ENCODE measurements around the gene MYCBP.
A peak's percentile ranks its signal among the peaks of the same experiment; 100 is the strongest.

The MYCBP gene

DNA sequence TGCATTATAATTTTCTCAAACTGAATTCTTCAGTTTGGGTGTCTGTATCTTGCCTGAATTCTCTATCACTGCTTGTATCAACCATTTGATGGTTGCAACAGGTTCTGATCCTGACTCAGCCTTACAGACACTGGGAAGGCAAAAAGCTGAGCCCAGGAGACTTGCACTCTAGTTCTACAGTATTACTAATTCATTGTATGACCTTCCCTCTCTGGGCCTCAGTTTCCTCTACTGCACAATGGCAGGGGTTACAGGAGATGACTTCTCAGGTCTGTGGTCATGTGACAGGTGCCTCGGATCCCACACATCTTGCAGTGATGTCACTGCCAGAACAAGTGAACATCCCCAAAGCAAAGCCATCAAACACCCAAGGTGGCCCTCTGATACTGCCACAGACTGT, 52.3 kb downstream of the MYCBP start:
- no peak for DNase-seq (ENCODE audit: low read depth in 2 of 2)

DNA sequence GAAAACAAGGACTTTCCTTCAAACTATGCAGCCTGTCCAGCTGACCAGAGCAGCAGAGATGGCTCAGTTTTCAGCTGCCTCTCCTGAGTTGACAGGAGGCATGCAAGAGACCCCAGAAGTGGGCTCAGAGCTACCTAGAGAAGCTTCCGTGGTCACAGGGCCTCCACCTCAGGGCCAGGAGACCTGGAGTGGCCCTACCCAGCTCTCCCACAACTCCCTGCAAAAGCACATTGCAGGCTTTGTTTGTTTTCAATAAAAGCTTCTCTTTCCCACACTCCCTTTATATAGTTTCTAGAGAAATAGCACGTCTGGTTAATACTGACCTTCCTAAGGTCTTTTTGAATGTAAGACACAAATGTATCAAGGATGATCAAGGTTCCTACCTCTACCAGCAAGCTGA, 53.6 kb downstream of the MYCBP start:
- DNase-seq (ENCODE audit: low read depth in 2 of 2): no peak

DNA sequence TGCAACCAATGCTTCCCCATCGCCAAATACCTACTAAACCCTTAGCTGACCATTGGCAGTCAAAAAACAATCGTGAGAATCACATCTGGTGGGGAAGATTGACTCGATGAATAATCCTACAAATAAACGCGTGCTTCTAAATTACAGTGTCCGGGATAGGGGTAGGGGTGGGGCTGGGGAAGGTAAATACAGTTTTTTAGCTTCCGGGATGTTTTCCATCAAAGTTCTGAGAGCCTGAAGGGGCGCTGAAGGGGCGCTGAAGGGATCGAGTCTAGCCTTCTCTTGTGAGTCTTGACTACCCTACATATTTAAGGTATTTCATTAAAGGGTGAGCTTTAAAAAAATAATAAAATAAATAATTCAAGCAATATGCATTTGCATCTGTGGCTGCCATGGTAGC, 54.1 kb downstream of the MYCBP start:
- DNase-seq (ENCODE audit: low read depth in 2 of 2): no peak

DNA sequence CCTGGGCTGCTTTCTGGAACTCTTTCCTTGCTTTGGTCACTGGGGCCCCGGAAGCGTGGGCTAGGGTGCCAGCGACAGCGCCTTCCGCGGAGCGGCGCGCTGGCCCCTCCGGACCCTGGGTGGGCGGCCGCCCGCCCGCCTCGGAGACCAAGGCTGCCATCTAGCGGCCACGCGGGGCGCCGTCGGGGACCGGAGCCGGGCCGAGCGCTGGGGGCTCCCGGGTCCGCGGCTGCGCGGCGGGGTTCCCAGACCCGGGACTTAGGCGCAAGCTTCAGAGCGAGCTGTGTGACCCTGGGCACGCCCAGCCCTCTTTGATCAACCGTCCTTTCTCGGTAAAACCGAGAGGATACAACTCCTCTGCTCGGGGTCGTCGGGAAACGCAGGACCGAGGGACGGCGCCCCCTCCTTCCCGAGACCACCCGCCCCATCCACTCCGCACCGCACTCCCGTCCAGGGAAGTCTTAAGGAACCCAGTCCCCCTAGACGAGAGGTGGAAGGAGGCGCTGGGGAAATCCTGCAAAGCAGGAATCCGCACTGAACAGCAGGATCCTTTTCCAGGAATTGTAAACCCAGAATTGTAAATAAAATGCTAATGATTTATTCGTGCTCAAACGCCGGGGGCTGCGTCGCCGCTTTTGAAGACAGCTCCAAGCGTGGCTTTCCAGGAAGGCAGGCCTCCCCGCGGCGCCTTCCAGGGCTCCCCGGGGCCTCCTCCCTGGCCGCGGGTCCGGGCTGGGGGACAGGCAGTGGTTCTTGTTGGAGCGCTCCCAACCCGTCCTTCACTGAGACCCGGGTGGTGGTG, 54.8 kb downstream of the MYCBP start:
- DNase-seq (ENCODE audit: low read depth in 2 of 2): peak; percentile 28 to 52

DNA sequence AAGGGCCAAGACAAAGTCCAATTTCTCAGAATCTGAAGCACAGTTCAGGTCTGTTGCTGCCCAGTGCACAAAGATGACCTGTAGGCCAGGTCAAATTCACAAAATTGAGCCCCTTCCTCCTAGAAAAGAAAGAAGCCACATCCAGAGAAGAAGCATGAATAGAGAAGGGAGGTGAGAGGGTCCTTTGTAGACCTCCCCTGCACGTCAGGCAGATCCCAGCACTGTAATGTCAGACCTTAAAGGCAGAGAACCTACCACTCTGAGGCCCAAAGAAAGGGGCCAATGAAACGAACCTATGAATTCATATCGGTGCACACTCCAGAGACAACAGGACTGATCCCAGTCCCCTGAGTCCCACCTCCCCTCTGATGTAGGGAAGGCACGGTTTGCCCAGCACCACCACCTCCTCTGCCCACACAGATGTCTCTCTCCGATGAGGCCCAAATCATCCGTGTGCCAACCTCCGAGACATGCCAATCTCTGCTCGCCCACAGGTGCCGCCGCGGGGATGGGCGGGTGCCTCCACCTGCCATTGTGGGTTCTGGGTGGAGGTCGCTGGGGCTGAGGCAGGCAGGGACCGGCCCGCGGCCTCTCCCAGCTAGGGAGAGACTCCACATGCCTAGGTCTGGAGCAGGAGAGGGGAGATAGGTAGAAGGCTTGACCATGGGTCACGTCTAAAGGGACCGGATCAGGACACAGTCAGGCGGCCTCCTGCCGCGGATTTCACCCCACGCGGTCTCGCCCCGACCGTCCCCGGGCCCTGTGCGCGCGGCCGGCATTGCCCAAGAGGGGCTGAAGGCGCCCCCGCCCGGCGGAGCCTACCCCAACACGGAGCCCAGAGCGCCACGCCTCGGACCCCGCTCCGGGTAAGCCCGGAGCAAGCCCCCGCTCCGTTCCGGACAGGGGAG, 55.6 kb downstream of the MYCBP start:
- no peak for DNase-seq (ENCODE audit: low read depth in 2 of 2)

DNA sequence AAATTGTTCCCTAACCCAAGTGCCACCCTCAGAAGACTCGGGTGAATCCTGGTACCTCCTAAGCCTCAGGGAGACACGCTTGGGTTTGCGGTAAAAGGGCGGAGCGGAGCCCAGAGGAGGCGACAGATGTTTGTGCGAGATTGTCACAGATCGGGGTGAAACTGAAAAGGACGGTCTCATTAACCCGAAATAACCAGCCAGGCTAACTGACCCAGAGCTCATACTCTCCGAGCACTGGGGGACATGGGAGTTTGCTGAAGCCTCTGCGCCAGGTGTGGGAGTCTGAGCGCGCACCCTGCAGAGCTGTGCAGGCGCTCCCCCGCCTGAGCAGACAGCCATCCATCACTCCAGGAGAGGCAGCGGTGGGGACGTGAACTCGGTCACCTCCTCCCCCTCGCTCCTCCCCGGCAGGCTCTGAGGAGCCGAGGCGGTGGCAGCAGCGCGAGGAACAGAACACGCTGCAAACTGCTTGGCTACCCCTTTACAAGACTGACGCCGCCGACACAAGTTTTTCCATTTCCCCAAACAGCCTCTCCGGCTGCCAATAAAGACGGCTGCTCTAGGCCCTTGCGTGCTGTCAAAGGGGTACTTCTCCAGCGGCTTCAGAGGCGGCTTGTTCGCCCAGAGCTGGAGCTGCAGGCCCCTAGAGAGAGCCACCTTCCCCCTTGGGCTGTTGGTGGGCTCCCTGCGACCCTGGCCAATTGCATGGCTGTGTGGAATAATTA, 57.1 kb downstream of the MYCBP start:
- DNase-seq (ENCODE audit: low read depth in 2 of 2): no peak

DNA sequence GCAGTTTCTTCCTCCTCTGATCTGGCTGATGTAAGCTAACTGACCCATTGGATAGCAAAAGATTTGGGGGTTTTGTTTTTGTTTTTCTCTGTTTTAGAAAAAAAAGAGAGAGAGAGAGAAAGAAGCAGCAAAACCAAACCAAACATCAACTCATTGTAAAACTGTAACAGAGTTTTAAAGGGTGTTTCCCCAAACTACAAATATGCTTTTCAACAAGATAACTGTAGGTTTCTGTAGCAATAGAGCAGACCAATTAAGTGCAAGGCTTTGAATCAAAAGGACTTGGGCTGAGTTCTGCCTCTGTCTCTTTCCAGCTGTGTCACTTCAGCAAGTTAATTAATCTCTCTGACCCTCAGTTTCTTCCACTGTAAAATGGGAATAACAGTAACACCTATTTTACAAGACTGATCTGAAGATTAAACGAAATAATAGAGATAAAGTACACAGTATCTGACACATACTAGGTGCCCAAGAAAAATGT, 58.1 kb downstream of the MYCBP start:
- DNase-seq (ENCODE audit: low read depth in 2 of 2): no peak

DNA sequence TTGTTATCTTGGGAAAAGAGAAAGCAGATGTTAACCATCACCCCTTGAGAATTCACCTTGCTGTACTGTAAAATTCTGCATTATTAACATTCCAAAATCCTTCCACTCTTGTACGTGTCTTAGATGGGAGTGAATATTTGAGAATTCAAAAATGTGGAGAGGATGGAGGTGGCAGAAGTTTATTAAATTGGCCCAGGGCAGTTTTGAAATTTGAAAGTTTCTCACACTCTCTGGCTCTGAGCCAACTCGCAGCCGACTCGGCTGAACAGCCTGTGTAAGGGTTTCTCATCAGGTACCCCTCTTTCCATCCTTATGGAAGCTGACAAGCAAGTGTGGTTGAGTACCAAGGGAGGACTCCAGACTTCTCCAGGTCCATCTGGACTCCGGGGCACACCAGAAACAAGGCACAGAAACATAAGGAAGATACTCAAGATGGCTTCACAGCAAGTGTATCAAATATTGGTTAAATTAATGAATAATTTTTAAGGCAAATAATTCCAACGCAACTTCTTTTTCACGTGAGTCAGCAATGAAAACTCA, 58.6 kb downstream of the MYCBP start:
- DNase-seq (ENCODE audit: low read depth in 2 of 2): no peak

DNA sequence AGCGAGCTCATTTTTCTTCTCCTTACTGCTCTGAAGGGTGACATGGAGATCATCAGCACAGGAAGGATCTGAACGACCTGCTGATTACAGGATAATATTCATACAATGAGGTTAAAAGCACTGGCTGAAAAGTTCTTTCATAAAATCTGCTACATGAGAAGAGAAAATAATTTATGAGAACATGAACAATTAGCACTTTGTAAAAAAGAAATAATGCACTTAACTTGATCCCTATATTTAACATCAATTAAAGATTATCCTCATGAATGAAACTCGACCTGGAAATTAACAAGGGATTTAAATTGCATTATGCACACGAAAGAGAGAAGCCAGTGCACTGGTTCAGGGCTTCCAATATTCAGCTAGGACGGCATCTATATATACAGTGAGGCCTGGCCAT, 60.2 kb downstream of the MYCBP start:
- no peak for DNase-seq (ENCODE audit: low read depth in 2 of 2)

Measured in stimulated activated CD4-positive, alpha-beta T cell treated with anti-CD3 and anti-CD28 coated beads, Interleukin-1b, Interleukin-23, amount 100 ng/mL, for 4 hours (primary cell).